A204.1 (cell line): ENCODE measurements around the gene DNAJB8.

Experiments
- FAIRE-seq: peaks from 2 replicates; lab custom pipeline; 2012; peaks lifted over from hg19 to GRCh38; lab: Jason Lieb, UNC

Gene DNAJB8

GRCh38 chr3:128425846-128426127 is 40.9 kb downstream of the DNAJB8 start:
- no peak for FAIRE-seq

- no peak for FAIRE-seq
Observed at GRCh38 chr3:128425142-128425845, 41.4 kb downstream of the DNAJB8 start.

GRCh38 chr3:128424508-128425069 is 42.1 kb downstream of the DNAJB8 start:
- no peak for FAIRE-seq

GRCh38 chr3:128423525-128424147 is 43.1 kb downstream of the DNAJB8 start:
- no peak for FAIRE-seq

GRCh38 chr3:128422762-128423524 is 43.7 kb downstream of the DNAJB8 start:
- FAIRE-seq: no peak

GRCh38 chr3:128421966-128422365 is 44.7 kb downstream of the DNAJB8 start:
- FAIRE-seq: no peak

GRCh38 chr3:128421439-128421836 is 45.3 kb downstream of the DNAJB8 start:
- FAIRE-seq: no peak

GRCh38 chr3:128420720-128421438 is 45.8 kb downstream of the DNAJB8 start:
- no peak for FAIRE-seq

GRCh38 chr3:128420289-128420688 is 46.4 kb downstream of the DNAJB8 start:
- FAIRE-seq: no peak

- no peak for FAIRE-seq
Observed at GRCh38 chr3:128419311-128419710, 47.4 kb downstream of the DNAJB8 start.

GRCh38 chr3:128418900-128419299 is 47.8 kb downstream of the DNAJB8 start:
- no peak for FAIRE-seq

GRCh38 chr3:128416578-128417211 is 50.0 kb downstream of the DNAJB8 start:
- no peak for FAIRE-seq

- FAIRE-seq: no peak
Observed at GRCh38 chr3:128415773-128416577, 50.7 kb downstream of the DNAJB8 start.

GRCh38 chr3:128415200-128415772 is 51.4 kb downstream of the DNAJB8 start:
- no peak for FAIRE-seq

- FAIRE-seq: no peak
Observed at GRCh38 chr3:128413413-128414205, 53.1 kb downstream of the DNAJB8 start.

- FAIRE-seq: no peak
Observed at GRCh38 chr3:128413003-128413370, 53.7 kb downstream of the DNAJB8 start.
